CD14-positive monocyte (primary cell): ENCODE results near the gene SPATS2L. TPM values are rescaled to one million over a fixed set of nuclear protein-coding genes. Genes with fewer than 3 reads are reported as not detected.

Experiments used
- DNase-seq, 3 donors: peaks; one replicate each; pipeline ENCODE4 v3.0.0-alpha.2; 2011 to 2022
- H2AFZ ChIP-seq: 2 replicates; pipeline ENCODE4 v1.6.0; 2012; ENCODE audit warnings: mild to moderate bottlenecking, low read depth, low read length, inconsistent platforms; ENCODE audit not compliant: insufficient read depth, poor library complexity, severe bottlenecking
- H3K27ac ChIP-seq, 2 donors: 1 replicate in 1 of 2; 2 replicates in 1 of 2; pipeline ENCODE4 v1.5.1; 2012 to 2013; ENCODE audit warnings: low read length in 2 of 2, control low read depth in 1 of 2, inconsistent platforms in 1 of 2, low read depth in 1 of 2, mild to moderate bottlenecking in 1 of 2
- H3K27me3 ChIP-seq, 2 donors: one replicate each; pipeline versions ENCODE4 v1.6.0 to v1.6.1; 2011 to 2013; ENCODE audit warnings: low read length in 2 of 2; ENCODE audit not compliant: control insufficient read depth in 2 of 2, insufficient read depth in 2 of 2
- H3K36me3 ChIP-seq, 2 donors: replicated peaks in 1 of 2; 1 replicate in 1 of 2; 2 replicates in 1 of 2; pipeline versions ENCODE4 v1.5.1 to v1.6.1; 2012 to 2013; ENCODE audit warnings: low read length in 2 of 2, control low read depth in 1 of 2, inconsistent platforms in 1 of 2, mild to moderate bottlenecking in 1 of 2; ENCODE audit not compliant: insufficient read depth in 2 of 2, control insufficient read depth in 1 of 2
- H3K4me1 ChIP-seq, 2 donors: 1 replicate in 1 of 2; 2 replicates in 1 of 2; pipeline versions ENCODE4 v1.5.1 to v1.6.1; 2012 to 2013; ENCODE audit warnings: low read length in 2 of 2, control low read depth in 1 of 2, inconsistent platforms in 1 of 2, mild to moderate bottlenecking in 1 of 2, moderate library complexity in 1 of 2; ENCODE audit not compliant: insufficient read depth in 2 of 2, control insufficient read depth in 1 of 2
- H3K4me2 ChIP-seq: replicated peaks from 2 replicates; pipeline ENCODE3; 2012; ENCODE audit warnings: low read length, moderate library complexity, mild to moderate bottlenecking; ENCODE audit not compliant: poor library complexity, severe bottlenecking; ENCODE audit errors: extremely low read depth
- H3K4me3 ChIP-seq, 3 experiments: fragments of 200-600 bp in 1 of 3; sonication (generic) in 1 of 3; replicated peaks in 1 of 3; 1 replicate in 2 of 3; 2 replicates in 1 of 3; pipeline ENCODE4 v1.5.1; 2011 to 2013; ENCODE audit warnings: low read length in 3 of 3, mild to moderate bottlenecking in 3 of 3, control low read depth in 2 of 3, low read depth in 2 of 3, inconsistent platforms in 1 of 3, moderate library complexity in 1 of 3
- H3K79me2 ChIP-seq: 2 replicates; pipeline ENCODE4 v1.6.0; 2012; ENCODE audit warnings: mild to moderate bottlenecking, control low read depth, inconsistent platforms, low read length, moderate library complexity; ENCODE audit not compliant: insufficient read depth
- H3K9ac ChIP-seq: 2 replicates; pipeline ENCODE4 v1.6.0; 2017; ENCODE audit warnings: low read length, mild to moderate bottlenecking; ENCODE audit not compliant: insufficient read depth, poor library complexity, severe bottlenecking
- H3K9me3 ChIP-seq, 2 donors: replicated peaks in 1 of 2; 1 replicate in 1 of 2; 2 replicates in 1 of 2; pipeline versions ENCODE4 v1.5.1 to v1.6.1; 2012 to 2013; ENCODE audit warnings: low read length in 2 of 2, control low read depth in 1 of 2; ENCODE audit not compliant: control insufficient read depth in 1 of 2, insufficient read depth in 1 of 2
- H4K20me1 ChIP-seq: 2 replicates; pipeline ENCODE4 v1.6.0; 2012; ENCODE audit warnings: mild to moderate bottlenecking, low read length, control low read depth, moderate library complexity; ENCODE audit not compliant: insufficient read depth
- H3K27ac Mint-ChIP-seq, 7 donors: one replicate each; pipeline ENCODE4 v1.8.0; 2020; ENCODE audit warnings: mild to moderate bottlenecking in 7 of 7, mixed read lengths in 7 of 7, moderate library complexity in 6 of 7, inconsistent platforms in 2 of 7
- H3K27me3 Mint-ChIP-seq, 3 donors: one replicate each; pipeline ENCODE4 v1.8.0; 2021 to 2022; ENCODE audit warnings: low read depth in 3 of 3, mild to moderate bottlenecking in 3 of 3, mixed read lengths in 3 of 3, moderate library complexity in 3 of 3, inconsistent platforms in 1 of 3
- H3K36me3 Mint-ChIP-seq, 2 donors: one replicate each; pipeline ENCODE4 v1.8.0; 2020; ENCODE audit warnings: mixed read lengths in 2 of 2, inconsistent platforms in 1 of 2, mild to moderate bottlenecking in 1 of 2
- H3K4me1 Mint-ChIP-seq: one replicate; pipeline ENCODE4 v1.8.0; 2020; ENCODE audit warnings: mild to moderate bottlenecking, mixed read lengths
- H3K4me3 Mint-ChIP-seq, 2 donors: one replicate each; pipeline ENCODE4 v1.8.0; 2020; ENCODE audit warnings: mild to moderate bottlenecking in 2 of 2, mixed read lengths in 2 of 2, moderate library complexity in 1 of 2
- H3K9me3 Mint-ChIP-seq, 7 donors: one replicate each; pipeline ENCODE4 v1.8.0; 2020 to 2022; ENCODE audit warnings: mixed read lengths in 7 of 7, mild to moderate bottlenecking in 6 of 7, moderate library complexity in 6 of 7, inconsistent platforms in 2 of 7
- WGBS: methylation state at CpG from one replicate; pipeline ENCODE4 v1.1.5; 2013; ENCODE audit warnings: missing lambda C conversion rate; ENCODE audit not compliant: insufficient coverage; 5-methylcytosine and 5-hydroxymethylcytosine counted together
- intact Hi-C, 2 donors: fragments of 100-400 bp; cut with micrococcal nuclease; formaldehyde crosslinking; loops; one replicate each; pipeline versions ENCODE4 v1.15.0 to v1.15.1; 2023
- polyA plus RNA-seq, 3 donors: library from polyadenylated mRNA; depleted of rRNA in 1 of 3; unstranded in 2 of 3; stranded (reverse) in 1 of 3; fragments of 300-500 nt in 2 of 3; fragments of >200 nt in 1 of 3; fragmentation: Illumina TruSeq in 2 of 3; gene quantifications; 1 replicate in 2 of 3; 2 replicates in 1 of 3; pipeline ENCODE4 v1.2.3, GENCODE V29; 2012 to 2021
- TF ChIP-seq, protein P1 (sequence below): fragments of 200-600 bp; IDR thresholded peaks from one replicate; pipeline ENCODE4 v1.8.0; 2022; ENCODE audit warnings: antibody characterized with exemption, mild to moderate bottlenecking

Gene SPATS2L
- polyA plus RNA-seq, 3 donors: 2.7 to 5.2 (median 3.2) TPM

DNA sequence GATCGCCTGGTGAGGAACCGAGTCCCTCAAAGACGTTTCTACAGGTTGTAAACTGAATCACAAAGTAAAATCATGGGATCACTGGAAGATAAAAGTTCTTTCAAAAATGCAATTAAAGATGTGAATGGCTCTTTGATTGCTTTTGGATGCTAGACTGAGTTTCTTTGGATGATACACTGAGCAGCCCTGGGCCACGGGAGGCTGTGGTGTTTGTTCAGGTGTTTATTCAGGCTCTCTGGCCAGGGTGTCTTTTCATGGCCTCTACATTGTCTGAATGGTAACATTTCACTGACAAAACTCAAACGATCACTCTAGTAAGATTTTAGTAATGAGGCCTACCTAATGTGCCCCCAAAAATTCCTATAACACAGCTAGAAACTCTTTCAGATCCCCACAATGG, 48.4 kb upstream of the SPATS2L start:
- Histone ChIP-seq H3K9me3 (no peaks in the 10 kb centered on the region), H4K20me1 (no peaks in the 10 kb centered on the region), H3K4me2 (no peak overlapping the region), H3K27me3 (no peaks in the 10 kb centered on the region), H3K36me3 (no peaks in the 10 kb centered on the region), H3K4me1 (no peaks in the 10 kb centered on the region), H3K79me2 (no peaks in the 10 kb centered on the region), H3K9ac (no peak overlapping the region), H2AFZ (no peak overlapping the region), H3K27ac (no peak overlapping the region), H3K4me3 (no peak overlapping the region)
- Mint-ChIP-seq H3K36me3 (no peaks in the 10 kb centered on the region), H3K4me1 (peaks cover 8% of the 10 kb centered on the region), H3K27ac (no peak overlapping the region), H3K4me3 (no peak overlapping the region), H3K27me3 (peaks cover 0 to 4% (median 3%) of the 10 kb centered on the region in 3 donors), H3K9me3 (peaks cover 0 to 1% (median 0%) of the 10 kb centered on the region in 7 donors)
- WGBS: 80% methylated on average over 3 of the region's 5 CpGs
- no peak for DNase-seq
- TF ChIP-seq, protein P1, sequence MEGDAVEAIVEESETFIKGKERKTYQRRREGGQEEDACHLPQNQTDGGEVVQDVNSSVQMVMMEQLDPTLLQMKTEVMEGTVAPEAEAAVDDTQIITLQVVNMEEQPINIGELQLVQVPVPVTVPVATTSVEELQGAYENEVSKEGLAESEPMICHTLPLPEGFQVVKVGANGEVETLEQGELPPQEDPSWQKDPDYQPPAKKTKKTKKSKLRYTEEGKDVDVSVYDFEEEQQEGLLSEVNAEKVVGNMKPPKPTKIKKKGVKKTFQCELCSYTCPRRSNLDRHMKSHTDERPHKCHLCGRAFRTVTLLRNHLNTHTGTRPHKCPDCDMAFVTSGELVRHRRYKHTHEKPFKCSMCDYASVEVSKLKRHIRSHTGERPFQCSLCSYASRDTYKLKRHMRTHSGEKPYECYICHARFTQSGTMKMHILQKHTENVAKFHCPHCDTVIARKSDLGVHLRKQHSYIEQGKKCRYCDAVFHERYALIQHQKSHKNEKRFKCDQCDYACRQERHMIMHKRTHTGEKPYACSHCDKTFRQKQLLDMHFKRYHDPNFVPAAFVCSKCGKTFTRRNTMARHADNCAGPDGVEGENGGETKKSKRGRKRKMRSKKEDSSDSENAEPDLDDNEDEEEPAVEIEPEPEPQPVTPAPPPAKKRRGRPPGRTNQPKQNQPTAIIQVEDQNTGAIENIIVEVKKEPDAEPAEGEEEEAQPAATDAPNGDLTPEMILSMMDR: no peak
- intact Hi-C loops: no loop called here

DNA sequence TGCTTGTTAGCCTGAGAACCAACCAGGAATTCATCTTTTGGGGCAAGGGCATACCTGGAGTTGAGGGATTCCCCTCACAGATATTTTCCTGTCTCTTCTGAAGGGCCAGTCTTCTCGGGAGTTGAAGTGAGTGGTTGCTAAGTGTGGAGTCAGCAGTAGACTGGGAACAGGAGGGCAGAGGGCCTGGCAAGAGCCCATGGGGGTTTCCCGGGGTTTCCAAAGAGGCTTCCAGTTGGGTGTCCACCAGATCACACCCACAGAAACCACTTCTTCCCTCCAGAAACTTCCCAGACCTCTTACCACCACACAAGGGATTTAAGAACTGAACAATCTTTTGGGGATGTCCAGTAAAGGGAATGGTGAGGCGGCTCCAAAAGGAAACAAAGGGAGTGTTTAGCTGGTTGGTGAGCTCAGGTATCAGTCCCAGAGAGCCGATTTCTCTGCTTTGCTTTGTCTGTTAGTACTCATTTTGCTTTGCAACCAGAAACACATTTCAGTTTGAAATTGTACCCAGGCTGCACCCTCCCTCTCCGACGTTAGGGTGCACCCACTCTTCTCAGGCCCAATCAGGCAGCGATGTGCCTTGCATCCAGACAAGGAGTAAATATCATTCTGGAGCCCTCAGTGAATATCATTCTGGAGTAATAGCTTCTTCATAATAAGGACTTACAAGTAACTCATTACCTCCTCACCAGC, 47.5 kb upstream of the SPATS2L start:
- Histone ChIP-seq H3K79me2 (no peaks in the 10 kb centered on the region), H3K36me3 (no peaks in the 10 kb centered on the region), H3K4me3 (no peak overlapping the region), H3K27ac (no peak overlapping the region), H3K9me3 (peaks cover 0 to 3% of the 10 kb centered on the region in 2 donors), H4K20me1 (no peaks in the 10 kb centered on the region), H3K4me2 (no peak overlapping the region), H3K9ac (no peak overlapping the region), H3K4me1 (no peaks in the 10 kb centered on the region), H2AFZ (no peak overlapping the region), H3K27me3 (no peaks in the 10 kb centered on the region)
- H3K27ac Mint-ChIP-seq: peak overlapping the region in 1 of 7 donors; percentile 53
- TF ChIP-seq, protein P1: no peak
- peaks cover 8% of the 10 kb centered on the region for H3K4me1 Mint-ChIP-seq
- H3K4me3 Mint-ChIP-seq: no peak overlapping the region
- intact Hi-C loops: no loop called here
- no peaks in the 10 kb centered on the region for H3K36me3 Mint-ChIP-seq
- H3K9me3 Mint-ChIP-seq: peaks cover 0 to 3% (median 0%) of the 10 kb centered on the region in 7 donors
- no peak for DNase-seq
- peaks cover 0 to 4% (median 4%) of the 10 kb centered on the region in 3 donors for H3K27me3 Mint-ChIP-seq
- WGBS: 95% methylated on average over 4 of the region's 7 CpGs
